Stomach (tissue), 9 donors: ENCODE measurements around the gene ARHGEF1. TPM values are rescaled to one million over a fixed set of nuclear protein-coding genes. Genes with fewer than 3 reads are reported as not detected.

ENCODE experiments used
- DNase-seq, 2 donors: peaks; one replicate each; pipeline versions ENCODE4 v3.0.0 to v3.0.0-alpha.2; 2013 to 2019
- H3K27ac ChIP-seq, 5 donors: fragments of 200-600 bp in 4 of 5; sonication (generic) in 4 of 5; one replicate each; pipeline ENCODE4 v1.5.1; 2013 to 2019; ENCODE audit warnings: mild to moderate bottlenecking in 1 of 5, moderate library complexity in 1 of 5
- H3K27me3 ChIP-seq, 3 donors: fragments of 200-600 bp; sonication (generic); one replicate each; pipeline ENCODE4 v1.5.1; 2017 to 2019; ENCODE audit warnings: mixed run types in 1 of 3
- H3K36me3 ChIP-seq, 4 donors: fragments of 200-600 bp; sonication (generic); 1 replicate in 3 of 4; 2 replicates in 1 of 4; pipeline ENCODE4 v1.5.1; 2016 to 2019
- H3K4me1 ChIP-seq, 4 donors: fragments of 200-600 bp; sonication (generic); one replicate each; pipeline ENCODE4 v1.5.1; 2016 to 2019
- H3K4me3 ChIP-seq, 4 donors: fragments of 200-600 bp; sonication (generic) in 3 of 4; one replicate each; pipeline ENCODE4 v1.5.1; 2016 to 2019; ENCODE audit warnings: mild to moderate bottlenecking in 1 of 4
- H3K9me3 ChIP-seq, 4 donors: fragments of 200-600 bp; sonication (generic); one replicate each; pipeline ENCODE4 v1.5.1; 2016 to 2019
- CTCF ChIP-seq, 7 experiments: fragments of 450-650 bp in 4 of 7; fragments of 200-600 bp in 3 of 7; sonication (generic) in 3 of 7; IDR thresholded peaks; one replicate each; pipeline ENCODE4 v1.5.1; 2016 to 2019; ENCODE audit warnings: antibody characterized with exemption in 7 of 7, control low read depth in 2 of 7, mild to moderate bottlenecking in 1 of 7
- EP300 ChIP-seq: sonication (generic); formaldehyde crosslinking; IDR thresholded peaks from one replicate; pipeline ENCODE4 v1.6.1; 2017; ENCODE audit warnings: antibody characterized with exemption
- POLR2A ChIP-seq, 4 donors: fragments of 450-650 bp; IDR thresholded peaks; one replicate each; pipeline ENCODE4 v1.6.1; 2016; ENCODE audit warnings: antibody characterized with exemption in 4 of 4, control low read depth in 2 of 4, mild to moderate bottlenecking in 1 of 4, moderate library complexity in 1 of 4
- POLR2AphosphoS5 ChIP-seq, 3 donors: sonication (generic); formaldehyde crosslinking; IDR thresholded peaks; one replicate each; pipeline ENCODE4 v1.6.1; 2016; ENCODE audit warnings: antibody characterized with exemption in 3 of 3
- whole genome bisulfite sequencing, 5 donors: extraction: QIAGEN DNeasy Blood & Tissue Kit in 3 of 5; methylation state at CpG; one replicate each; pipeline versions ENCODE4 v1.1.5 to v1.1.7; 2013 to 2018; 5-methylcytosine and 5-hydroxymethylcytosine counted together
- intact Hi-C: fragments of 100-400 bp; cut with DNase I; formaldehyde crosslinking; loops from one replicate; pipeline ENCODE4 v1.15.1; 2023; ENCODE audit warnings: low total_unique reads
- polyA plus RNA-seq, 3 donors: library from polyadenylated mRNA; stranded (reverse); fragments of 200-250 nt; gene quantifications; one replicate each; pipeline ENCODE4 v1.2.3, GENCODE V29; 2013
- total RNA-seq, 5 donors: library from RNA; depleted of rRNA; stranded (reverse); fragments of >200 nt; gene quantifications; one replicate each; pipeline versions ENCODE4 v1.1.0 to v1.2.3, GENCODE V29; 2014 to 2016
- donor health status: healthy with polysubstance abuse.
- donor health status: Bipolar disorder and iron deficiency.
- donor health status: healthy.

Gene ARHGEF1
- total and polyA plus RNA-seq, 8 donors = 40.8 to 329 (median 143) TPM

GRCh38 chr19:41886761-41887710, 4.1 kb downstream of the ARHGEF1 start:
- no peak for TF ChIP-seq EP300
- TF ChIP-seq POLR2AphosphoS5 (IDR thresholded peaks at IDR 0.05) = no peak
- TF ChIP-seq POLR2A (IDR thresholded peaks at IDR 0.05) = no peak
- TF ChIP-seq CTCF (IDR thresholded peaks at IDR 0.05) = no peak
- H3K4me3 ChIP-seq = peak overlapping the region; percentile 8 to 96 (median 52)
- H3K27me3 ChIP-seq = no peaks in the 10 kb centered on the region
- peak overlapping the region; percentile 56 to 80 (median 71) for H3K27ac ChIP-seq
- 42 to 47% (median 45%) methylated on average over 13 of the region's 13 CpGs for WGBS, 5 donors
- no peaks in the 10 kb centered on the region for H3K9me3 ChIP-seq
- intact Hi-C loops = no loop called here
- peak in 1 of 2 donors; percentile 66 for DNase-seq
- peaks cover 23 to 43% (median 39%) of the 10 kb centered on the region in 4 donors for H3K36me3 ChIP-seq
- H3K4me1 ChIP-seq = peaks cover 33 to 59% (median 49%) of the 10 kb centered on the region in 4 donors

- intact Hi-C loops = no loop called here
- TF ChIP-seq EP300 (no peak), POLR2A (IDR thresholded peaks at IDR 0.05) (no peak), POLR2AphosphoS5 (IDR thresholded peaks at IDR 0.05) (peak in 2 of 3 donors; percentile 38 to 69), CTCF (IDR thresholded peaks at IDR 0.05) (peak in 2 of 7 experiments; percentile 24 to 26)
- H3K27me3 ChIP-seq = no peaks in the 10 kb centered on the region
- H3K27ac ChIP-seq = peak overlapping the region; percentile 56 to 80 (median 71)
- 18 to 35% (median 25%) methylated on average over 17 of the region's 17 CpGs for WGBS, 5 donors
- H3K4me1 ChIP-seq = peaks cover 33 to 51% (median 45%) of the 10 kb centered on the region in 4 donors
- peak overlapping the region; percentile 8 to 96 (median 52) for H3K4me3 ChIP-seq
- H3K36me3 ChIP-seq = peaks cover 31 to 51% (median 47%) of the 10 kb centered on the region in 4 donors
- DNase-seq = peak; percentile 76 to 95
- H3K9me3 ChIP-seq = no peaks in the 10 kb centered on the region
Measured at GRCh38 chr19:41887711-41888382, 4.9 kb downstream of the ARHGEF1 start.

- Histone ChIP-seq H3K4me3 (no peak overlapping the region), H3K36me3 (peaks cover 33 to 58% (median 51%) of the 10 kb centered on the region in 4 donors), H3K27me3 (no peaks in the 10 kb centered on the region), H3K4me1 (peaks cover 33 to 51% (median 42%) of the 10 kb centered on the region in 4 donors), H3K27ac (peak overlapping the region in 3 of 5 donors; percentile 71 to 80 (median 75)), H3K9me3 (no peaks in the 10 kb centered on the region)
- TF ChIP-seq POLR2A (IDR thresholded peaks at IDR 0.05) = no peak
- no peak for TF ChIP-seq POLR2AphosphoS5 (IDR thresholded peaks at IDR 0.05)
- TF ChIP-seq CTCF (IDR thresholded peaks at IDR 0.05) = no peak
- TF ChIP-seq EP300 = no peak
- WGBS, 5 donors = 83 to 88% (median 86%) methylated on average over 11 to 12 of the region's 12 CpGs
- intact Hi-C loops = no loop called here
- no peak for DNase-seq
Measured at GRCh38 chr19:41888926-41889325, 5.9 kb downstream of the ARHGEF1 start.

- Histone ChIP-seq H3K27me3 (no peaks in the 10 kb centered on the region), H3K4me1 (peaks cover 29 to 45% (median 35%) of the 10 kb centered on the region in 4 donors), H3K4me3 (no peak overlapping the region), H3K27ac (no peak overlapping the region), H3K9me3 (no peaks in the 10 kb centered on the region), H3K36me3 (peaks cover 42 to 68% (median 61%) of the 10 kb centered on the region in 4 donors)
- no peak for DNase-seq
- intact Hi-C loops = no loop called here
- TF ChIP-seq CTCF (IDR thresholded peaks at IDR 0.05) = no peak
- no peak for TF ChIP-seq POLR2AphosphoS5 (IDR thresholded peaks at IDR 0.05)
- TF ChIP-seq EP300 = no peak
- WGBS, 5 donors = 80 to 92% (median 87%) methylated on average over 8 of the region's 8 CpGs
Measured at GRCh38 chr19:41889896-41890295, 6.9 kb downstream of the ARHGEF1 start.
